Fibroblast of lung (primary cell): ENCODE measurements around the gene ETV6. TPM values are rescaled to one million over a fixed set of nuclear protein-coding genes. Genes with fewer than 3 reads are reported as not detected.

Experiments
- DNase-seq, 2 donors: peaks; one replicate each; pipeline versions ENCODE4 v3.0.0 to v3.0.0-alpha.2; 2010; ENCODE audit warnings: low read depth in 2 of 2
- H2AFZ ChIP-seq: 2 replicates; pipeline ENCODE4 v1.5.1; 2012; ENCODE audit warnings: low read length, control low read depth, inconsistent platforms
- H3K27ac ChIP-seq: 2 replicates; pipeline ENCODE4 v1.5.1; 2011; ENCODE audit warnings: low read length, control low read depth; ENCODE audit not compliant: insufficient read depth
- H3K27me3 ChIP-seq: 2 replicates; pipeline ENCODE4 v1.5.1; 2011; ENCODE audit warnings: mild to moderate bottlenecking, low read length; ENCODE audit not compliant: control insufficient read depth, insufficient read depth
- H3K36me3 ChIP-seq: 2 replicates; pipeline ENCODE4 v1.5.1; 2011; ENCODE audit warnings: low read length; ENCODE audit not compliant: control insufficient read depth, insufficient read depth
- H3K4me1 ChIP-seq: 2 replicates; pipeline ENCODE4 v1.5.1; 2011; ENCODE audit warnings: low read length; ENCODE audit not compliant: control insufficient read depth, insufficient read depth; ENCODE audit errors: extremely low read depth
- H3K4me2 ChIP-seq: 2 replicates; pipeline ENCODE4 v1.5.1; 2011; ENCODE audit warnings: low read length, control low read depth; ENCODE audit not compliant: insufficient read depth; ENCODE audit errors: extremely low read depth
- H3K4me3 ChIP-seq, 4 experiments: fragments of 200-600 bp in 1 of 4; sonication (generic) in 1 of 4; replicated peaks in 1 of 4; 2 replicates each; pipeline ENCODE4 v1.5.1; 2011 to 2016; ENCODE audit warnings: low read length in 4 of 4, low read depth in 3 of 4, mild to moderate bottlenecking in 3 of 4, control low read depth in 2 of 4, inconsistent platforms in 1 of 4, mixed read lengths in 1 of 4; ENCODE audit not compliant: insufficient read depth in 1 of 4; ENCODE audit errors: control extremely low read depth in 1 of 4
- H3K79me2 ChIP-seq: 2 replicates; pipeline ENCODE4 v1.5.1; 2012; ENCODE audit warnings: mild to moderate bottlenecking, low read length, inconsistent platforms; ENCODE audit not compliant: control insufficient read depth, insufficient read depth
- H3K9ac ChIP-seq: 2 replicates; pipeline ENCODE4 v1.5.1; 2011; ENCODE audit warnings: mild to moderate bottlenecking, low read length, control low read depth; ENCODE audit not compliant: insufficient read depth
- H3K9me3 ChIP-seq: 2 replicates; pipeline ENCODE4 v1.5.1; 2012; ENCODE audit warnings: low read depth, low read length; ENCODE audit not compliant: control insufficient read depth, insufficient read depth
- H4K20me1 ChIP-seq: 2 replicates; pipeline ENCODE4 v1.5.1; 2011; ENCODE audit warnings: low read length; ENCODE audit not compliant: control insufficient read depth, insufficient read depth; ENCODE audit errors: extremely low read depth
- EZH2 ChIP-seq: IDR thresholded peaks from 2 replicates; pipeline ENCODE4 v1.5.1; 2012; ENCODE audit warnings: low read length, control low read depth, mild to moderate bottlenecking; ENCODE audit errors: missing control alignments
- polyA plus RNA-seq, 2 donors: library from polyadenylated mRNA; depleted of rRNA in 1 of 2; stranded (reverse) in 1 of 2; unstranded in 1 of 2; fragments of >200 nt; gene quantifications; 2 replicates each; pipeline ENCODE4 v1.2.1, GENCODE V29; 2011 to 2012; ENCODE audit warnings: missing spikeins in 1 of 2
- total RNA-seq: library from RNA; depleted of rRNA; stranded (reverse); fragments of >200 nt; gene quantifications from 2 replicates; pipeline ENCODE4 v1.2.1, GENCODE V29; 2014
- TF ChIP-seq, protein P1 (sequence below), 2 donors: IDR thresholded peaks in 1 of 2; conservative IDR thresholded peaks in 1 of 2; 1 replicate in 1 of 2; 2 replicates in 1 of 2; pipeline ENCODE4 v1.5.1; 2011 to 2012; ENCODE audit warnings: low read length in 2 of 2, control low read depth in 1 of 2, inconsistent platforms in 1 of 2, low read depth in 1 of 2, mild to moderate bottlenecking in 1 of 2

Gene ETV6
- total and polyA plus RNA-seq, 2 donors (not counting 1 experiment from before 2014, with no cell fraction given): 4.3 to 8.9 TPM

DNA sequence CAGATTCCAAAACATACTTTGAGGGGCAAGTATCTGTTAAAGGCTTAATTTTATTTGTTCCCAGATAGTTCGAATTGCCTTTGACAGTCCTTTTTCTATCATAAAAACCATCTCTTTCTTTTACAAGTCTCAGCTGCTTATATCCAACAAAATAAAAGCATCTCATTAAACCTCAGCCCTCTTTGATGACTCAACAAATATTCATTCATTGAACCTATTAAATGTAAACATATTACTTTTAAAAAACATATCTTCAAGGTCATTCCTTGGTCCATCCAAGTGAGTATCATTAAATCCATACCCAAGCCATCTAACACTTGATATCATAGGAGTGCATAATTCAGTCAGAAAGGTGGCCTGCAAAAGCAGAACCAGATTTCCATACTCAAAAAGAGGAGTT is 266.6 kb downstream of the ETV6 start:
- Histone ChIP-seq H3K27ac (no peak overlapping the region), H3K36me3 (no peaks in the 10 kb centered on the region), H3K4me3 (no peak overlapping the region), H3K4me2 (no peak overlapping the region), H2AFZ (no peak overlapping the region), H3K27me3 (peaks cover 2% of the 10 kb centered on the region), H3K79me2 (no peaks in the 10 kb centered on the region), H3K9me3 (no peaks in the 10 kb centered on the region), H3K9ac (no peak overlapping the region), H4K20me1 (no peaks in the 10 kb centered on the region), H3K4me1 (no peaks in the 10 kb centered on the region)
- DNase-seq: no peak
- TF ChIP-seq, protein P1, sequence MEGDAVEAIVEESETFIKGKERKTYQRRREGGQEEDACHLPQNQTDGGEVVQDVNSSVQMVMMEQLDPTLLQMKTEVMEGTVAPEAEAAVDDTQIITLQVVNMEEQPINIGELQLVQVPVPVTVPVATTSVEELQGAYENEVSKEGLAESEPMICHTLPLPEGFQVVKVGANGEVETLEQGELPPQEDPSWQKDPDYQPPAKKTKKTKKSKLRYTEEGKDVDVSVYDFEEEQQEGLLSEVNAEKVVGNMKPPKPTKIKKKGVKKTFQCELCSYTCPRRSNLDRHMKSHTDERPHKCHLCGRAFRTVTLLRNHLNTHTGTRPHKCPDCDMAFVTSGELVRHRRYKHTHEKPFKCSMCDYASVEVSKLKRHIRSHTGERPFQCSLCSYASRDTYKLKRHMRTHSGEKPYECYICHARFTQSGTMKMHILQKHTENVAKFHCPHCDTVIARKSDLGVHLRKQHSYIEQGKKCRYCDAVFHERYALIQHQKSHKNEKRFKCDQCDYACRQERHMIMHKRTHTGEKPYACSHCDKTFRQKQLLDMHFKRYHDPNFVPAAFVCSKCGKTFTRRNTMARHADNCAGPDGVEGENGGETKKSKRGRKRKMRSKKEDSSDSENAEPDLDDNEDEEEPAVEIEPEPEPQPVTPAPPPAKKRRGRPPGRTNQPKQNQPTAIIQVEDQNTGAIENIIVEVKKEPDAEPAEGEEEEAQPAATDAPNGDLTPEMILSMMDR (conservative IDR thresholded peaks at IDR 0.05 in 1 of 2, IDR thresholded peaks at IDR 0.05 in 1 of 2; ENCODE audit: low read depth in 1 of 2, low read length in 2 of 2): no peak

DNA sequence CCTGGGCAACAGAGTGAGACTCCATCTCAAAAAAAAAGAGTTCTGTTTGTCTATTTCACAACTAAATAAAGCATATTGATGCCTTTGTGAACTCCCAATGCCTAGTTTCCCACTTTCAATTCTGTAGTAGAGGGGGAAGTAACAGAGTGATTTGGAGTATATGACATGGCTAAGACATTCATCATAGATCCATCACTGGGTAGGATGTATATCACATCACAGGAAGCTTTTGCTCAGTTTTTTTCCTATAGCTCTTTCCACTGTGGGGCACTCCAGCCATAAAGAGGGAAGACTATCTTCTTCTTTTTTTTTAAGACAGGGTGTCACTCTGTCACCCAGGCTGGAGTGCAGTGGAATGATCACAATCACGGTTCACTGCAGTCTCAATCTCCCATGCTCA is 267.3 kb downstream of the ETV6 start:
- no peak overlapping the region for H3K4me2 ChIP-seq
- H3K9me3 ChIP-seq: no peaks in the 10 kb centered on the region
- H3K4me3 ChIP-seq: no peak overlapping the region
- no peak overlapping the region for H3K27ac ChIP-seq
- no peaks in the 10 kb centered on the region for H3K4me1 ChIP-seq
- no peaks in the 10 kb centered on the region for H4K20me1 ChIP-seq
- peaks cover 2% of the 10 kb centered on the region for H3K27me3 ChIP-seq
- H3K79me2 ChIP-seq: no peaks in the 10 kb centered on the region
- no peak overlapping the region for H2AFZ ChIP-seq
- no peak overlapping the region for H3K9ac ChIP-seq
- TF ChIP-seq, protein P1 (conservative IDR thresholded peaks at IDR 0.05 in 1 of 2, IDR thresholded peaks at IDR 0.05 in 1 of 2; ENCODE audit: low read depth in 1 of 2, low read length in 2 of 2): no peak
- TF ChIP-seq EZH2: no peak
- DNase-seq: no peak
- H3K36me3 ChIP-seq: no peaks in the 10 kb centered on the region

DNA sequence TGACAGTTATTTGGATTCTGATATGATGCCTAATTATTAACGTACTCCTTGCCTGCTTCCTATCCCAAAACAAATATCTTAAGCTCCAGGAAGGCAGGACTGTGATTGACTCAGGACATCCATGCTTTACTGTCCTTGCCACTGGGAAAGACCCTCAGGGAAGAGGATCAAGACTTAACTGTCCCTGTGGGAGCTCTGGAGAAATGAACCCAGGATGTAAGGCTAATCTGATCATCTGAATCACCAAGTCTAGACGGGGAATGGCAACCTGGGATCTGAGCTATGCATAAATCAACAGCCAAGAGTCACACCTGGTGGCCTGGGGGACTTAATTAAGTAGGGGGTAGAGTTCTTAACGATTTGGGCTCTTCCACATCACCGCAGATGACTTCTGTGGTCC is 268.0 kb downstream of the ETV6 start:
- H3K9me3 ChIP-seq: no peaks in the 10 kb centered on the region
- DNase-seq: no peak
- H3K4me2 ChIP-seq: no peak overlapping the region
- H3K27me3 ChIP-seq: peaks cover 2% of the 10 kb centered on the region
- H4K20me1 ChIP-seq: no peaks in the 10 kb centered on the region
- TF ChIP-seq, protein P1 (conservative IDR thresholded peaks at IDR 0.05 in 1 of 2, IDR thresholded peaks at IDR 0.05 in 1 of 2; ENCODE audit: low read depth in 1 of 2, low read length in 2 of 2): no peak
- TF ChIP-seq EZH2: no peak
- H3K36me3 ChIP-seq: no peaks in the 10 kb centered on the region
- H3K27ac ChIP-seq: no peak overlapping the region
- H3K79me2 ChIP-seq: no peaks in the 10 kb centered on the region
- no peak overlapping the region for H3K9ac ChIP-seq
- H3K4me1 ChIP-seq: no peaks in the 10 kb centered on the region
- no peak overlapping the region for H2AFZ ChIP-seq
- H3K4me3 ChIP-seq: no peak overlapping the region
